Esophagus (tissue), 2 donors: ENCODE measurements around the gene WNK2. TPM values are rescaled to one million over a fixed set of nuclear protein-coding genes. Genes with fewer than 3 reads are reported as not detected.
"Not testable (repeated sequence)": the region's sequence is repeated elsewhere in the genome, so short reads cannot be mapped to it uniquely, and the experiment has no call there.

Experiments
- H3K27ac ChIP-seq, 2 donors: one replicate each; pipeline ENCODE4 v1.5.1; 2013; ENCODE audit warnings: low read depth in 2 of 2, mild to moderate bottlenecking in 2 of 2, inconsistent platforms in 1 of 2, low read length in 1 of 2, moderate library complexity in 1 of 2
- H3K27me3 ChIP-seq, 2 donors: one replicate each; pipeline ENCODE4 v1.6.1; 2013; ENCODE audit warnings: low read length in 2 of 2, control low read depth in 1 of 2, mild to moderate bottlenecking in 1 of 2; ENCODE audit not compliant: insufficient read depth in 2 of 2, control insufficient read depth in 1 of 2
- H3K36me3 ChIP-seq, 2 donors: one replicate each; pipeline ENCODE4 v1.6.1; 2013; ENCODE audit warnings: low read length in 1 of 2; ENCODE audit not compliant: control insufficient read depth in 2 of 2, insufficient read depth in 2 of 2
- H3K4me1 ChIP-seq, 2 donors: one replicate each; pipeline ENCODE4 v1.6.1; 2013; ENCODE audit warnings: low read length in 1 of 2; ENCODE audit not compliant: control insufficient read depth in 2 of 2, insufficient read depth in 2 of 2
- H3K4me3 ChIP-seq, 2 donors: one replicate each; pipeline ENCODE4 v1.5.1; 2013; ENCODE audit warnings: low read length in 2 of 2, mild to moderate bottlenecking in 2 of 2, low read depth in 1 of 2, moderate library complexity in 1 of 2
- H3K9me3 ChIP-seq, 2 donors: one replicate each; pipeline ENCODE4 v1.6.1; 2013; ENCODE audit warnings: mild to moderate bottlenecking in 2 of 2, low read depth in 1 of 2, low read length in 1 of 2, moderate library complexity in 1 of 2; ENCODE audit not compliant: control insufficient read depth in 2 of 2, insufficient read depth in 1 of 2
- WGBS, 2 donors: extraction: QIAGEN DNeasy Blood & Tissue Kit; methylation state at CpG; one replicate each; pipeline ENCODE4 v1.1.7; 2013; 5-methylcytosine and 5-hydroxymethylcytosine counted together
- polyA plus RNA-seq, 2 donors: library from polyadenylated mRNA; stranded (reverse); fragments of 200-250 nt; gene quantifications; one replicate each; pipeline ENCODE4 v1.2.3, GENCODE V29; 2013
- donor health status: healthy with polysubstance abuse.
- donor health status: Bipolar disorder and iron deficiency.

WNK2 gene
- polyA plus RNA-seq, 2 donors: 2.1 to 3.4 TPM

GRCh38 chr9:93365427-93366118 is 181.6 kb downstream of the WNK2 start:
- H3K27ac ChIP-seq: no peak overlapping the region
- H3K27me3 ChIP-seq: no peaks in the 10 kb centered on the region
- H3K36me3 ChIP-seq: no peaks in the 10 kb centered on the region
- peaks cover 0 to 5% of the 10 kb centered on the region in 2 donors for H3K9me3 ChIP-seq
- no peak overlapping the region for H3K4me3 ChIP-seq
- 72 to 79% methylated on average over 12 of the region's 12 CpGs for WGBS, 2 donors
- no peaks in the 10 kb centered on the region for H3K4me1 ChIP-seq

- H3K4me1 ChIP-seq: no peaks in the 10 kb centered on the region
- H3K27me3 ChIP-seq: no peaks in the 10 kb centered on the region
- H3K9me3 ChIP-seq: peaks cover 0 to 5% of the 10 kb centered on the region in 2 donors
- H3K27ac ChIP-seq: no peak overlapping the region
- no peak overlapping the region for H3K4me3 ChIP-seq
- 80 to 84% methylated on average over 11 to 12 of the region's 12 CpGs for whole genome bisulfite sequencing, 2 donors
- no peaks in the 10 kb centered on the region for H3K36me3 ChIP-seq
Measured at GRCh38 chr9:93366119-93366447, 182.1 kb downstream of the WNK2 start.

DNA sequence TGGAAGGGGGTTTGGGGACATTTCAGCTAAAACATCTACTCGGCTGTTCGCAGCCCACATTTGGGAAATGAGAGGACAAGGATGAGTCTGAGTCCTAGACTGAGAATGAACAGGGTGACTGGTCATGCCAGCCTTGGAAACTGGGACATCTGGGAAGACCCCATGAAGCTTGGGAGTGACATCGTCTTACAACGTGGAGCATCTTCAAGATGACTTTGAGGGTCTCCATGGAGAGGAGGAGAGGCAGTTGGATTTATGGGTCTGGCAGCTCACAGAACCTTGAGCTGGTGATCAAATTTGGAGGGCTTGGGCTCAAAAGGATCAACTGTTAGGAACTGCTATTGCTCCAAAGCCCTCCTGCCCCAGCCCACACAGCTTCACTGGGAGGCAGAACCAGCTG is 182.5 kb downstream of the WNK2 start:
- not testable (repeated sequence) for H3K4me1 ChIP-seq, H3K27ac ChIP-seq, H3K27me3 ChIP-seq, H3K9me3 ChIP-seq, H3K36me3 ChIP-seq, H3K4me3 ChIP-seq
- WGBS, 2 donors: 90 to 95% methylated on average over 4 of the region's 4 CpGs

GRCh38 chr9:93368437-93368836 is 184.5 kb downstream of the WNK2 start:
- no peaks in the 10 kb centered on the region for H3K4me1 ChIP-seq
- H3K36me3 ChIP-seq: no peaks in the 10 kb centered on the region
- WGBS, 2 donors: 83 to 92% methylated on average over 1 of the region's 1 CpG
- H3K27me3 ChIP-seq: no peaks in the 10 kb centered on the region
- peaks cover 0 to 5% of the 10 kb centered on the region in 2 donors for H3K9me3 ChIP-seq
- H3K27ac ChIP-seq: no peak overlapping the region
- H3K4me3 ChIP-seq: no peak overlapping the region

GRCh38 chr9:93369686-93370085 is 185.7 kb downstream of the WNK2 start:
- H3K36me3 ChIP-seq: no peaks in the 10 kb centered on the region
- 83 to 93% methylated on average over 1 of the region's 1 CpG for WGBS, 2 donors
- H3K4me1 ChIP-seq: no peaks in the 10 kb centered on the region
- H3K4me3 ChIP-seq: no peak overlapping the region
- no peak overlapping the region for H3K27ac ChIP-seq
- H3K27me3 ChIP-seq: no peaks in the 10 kb centered on the region
- peaks cover 0 to 5% of the 10 kb centered on the region in 2 donors for H3K9me3 ChIP-seq

Other genes with a start within 250 kb of the WNK2 start
- 1 to 10 TPM; 2.1 to 2.3 TPM for gene FGD3, start 236.6 kb upstream of the WNK2 start, polyA plus RNA-seq
- gene SUSD3, start 125.4 kb upstream of the WNK2 start, polyA plus RNA-seq: 1 to 10 TPM in 1 of 2 donors, under 1 TPM in 1; 0.83 to 1.9 TPM
- gene CARD19, start 87.9 kb upstream of the WNK2 start, polyA plus RNA-seq: 10 to 100 TPM; 19.6 to 30.7 TPM
- gene NINJ1, start 49.9 kb upstream of the WNK2 start, polyA plus RNA-seq: 10 to 100 TPM; 14.9 to 21.7 TPM